Astrocyte (in vitro differentiated cells and primary cell): ENCODE data around the gene C3orf52. TPM values are rescaled to one million over a fixed set of nuclear protein-coding genes. Genes with fewer than 3 reads are reported as not detected.

ENCODE experiments used
- DNase-seq: peaks from one replicate; pipeline ENCODE4 v3.0.0-alpha.2; 2010; ENCODE audit warnings: low read depth
- FAIRE-seq: peaks from 2 replicates; lab custom pipeline; 2011; peaks lifted over from hg19 to GRCh38; lab: Jason Lieb, UNC
- H2AFZ ChIP-seq: 2 replicates; pipeline ENCODE4 v1.6.0; 2012; ENCODE audit warnings: low read depth, low read length, inconsistent platforms
- H3K27ac ChIP-seq: 2 replicates; pipeline ENCODE4 v1.5.1; 2011; ENCODE audit warnings: low read depth, low read length, inconsistent platforms
- H3K27me3 ChIP-seq: 2 replicates; pipeline ENCODE4 v1.6.0; 2011; ENCODE audit warnings: low read length, inconsistent platforms; ENCODE audit not compliant: insufficient read depth
- H3K36me3 ChIP-seq: 2 replicates; pipeline ENCODE4 v1.5.1; 2011; ENCODE audit warnings: low read length, inconsistent platforms; ENCODE audit not compliant: insufficient read depth
- H3K4me1 ChIP-seq: 2 replicates; pipeline ENCODE4 v1.5.1; 2011; ENCODE audit warnings: low read length, inconsistent platforms; ENCODE audit not compliant: insufficient read depth
- H3K4me2 ChIP-seq: 2 replicates; pipeline ENCODE4 v1.6.0; 2012; ENCODE audit warnings: low read length, inconsistent platforms
- H3K4me3 ChIP-seq: 2 replicates; pipeline ENCODE4 v1.5.1; 2011; ENCODE audit warnings: low read depth, mild to moderate bottlenecking, low read length, inconsistent platforms; ENCODE audit not compliant: insufficient read depth
- H3K79me2 ChIP-seq: 2 replicates; pipeline ENCODE4 v1.6.0; 2012; ENCODE audit warnings: mild to moderate bottlenecking, low read length, inconsistent platforms; ENCODE audit not compliant: insufficient read depth
- H3K9ac ChIP-seq: 2 replicates; pipeline ENCODE4 v1.6.0; 2012; ENCODE audit warnings: mild to moderate bottlenecking, low read length, inconsistent platforms
- H3K9me3 ChIP-seq: 2 replicates; pipeline ENCODE4 v1.5.1; 2012; ENCODE audit warnings: low read depth, mild to moderate bottlenecking, low read length, inconsistent platforms; ENCODE audit not compliant: insufficient read depth
- H4K20me1 ChIP-seq: 2 replicates; pipeline ENCODE4 v1.6.0; 2012; ENCODE audit warnings: low read length, inconsistent platforms; ENCODE audit not compliant: insufficient read depth
- H3K27ac Mint-ChIP-seq: one replicate; pipeline ENCODE4 v1.8.0; 2021; ENCODE audit warnings: mild to moderate bottlenecking, mixed read lengths; ENCODE audit not compliant: unreplicated experiment
- H3K27me3 Mint-ChIP-seq: one replicate; pipeline ENCODE4 v1.8.0; 2021; ENCODE audit warnings: low read depth, mixed read lengths; ENCODE audit not compliant: unreplicated experiment
- H3K36me3 Mint-ChIP-seq: one replicate; pipeline ENCODE4 v1.8.0; 2021; ENCODE audit warnings: low read depth, mixed read lengths; ENCODE audit not compliant: unreplicated experiment
- H3K4me1 Mint-ChIP-seq: one replicate; pipeline ENCODE4 v1.8.0; 2021; ENCODE audit warnings: low read depth, mixed read lengths; ENCODE audit not compliant: unreplicated experiment
- H3K4me3 Mint-ChIP-seq: one replicate; pipeline ENCODE4 v1.8.0; 2021; ENCODE audit warnings: mild to moderate bottlenecking, moderate library complexity, mixed read lengths; ENCODE audit not compliant: unreplicated experiment
- H3K9me3 Mint-ChIP-seq: one replicate; pipeline ENCODE4 v1.8.0; 2021; ENCODE audit warnings: mild to moderate bottlenecking, mixed read lengths; ENCODE audit not compliant: unreplicated experiment
- CTCF ChIP-seq: IDR thresholded peaks from 2 replicates; pipeline ENCODE4 v1.5.1; 2011; ENCODE audit warnings: low read depth, mild to moderate bottlenecking, inconsistent platforms, low read length, moderate library complexity; ENCODE audit not compliant: insufficient read depth
- EZH2 ChIP-seq: IDR thresholded peaks from 2 replicates; pipeline ENCODE4 v1.6.1; 2012; ENCODE audit warnings: mild to moderate bottlenecking, low read length, inconsistent platforms; ENCODE audit not compliant: insufficient read depth
- total RNA-seq: library from RNA; stranded (reverse); gene quantifications from 2 replicates; pipeline ENCODE4 v1.2.1, GENCODE V29; 2021

Gene C3orf52
- total RNA-seq, 1 donor from 2014 or later, result 21.9 TPM

GRCh38 chr3:112117415-112117814 is 31.2 kb downstream of the C3orf52 start:
- H3K27me3 ChIP-seq, result no peaks in the 10 kb centered on the region
- peaks cover 24% of the 10 kb centered on the region for H3K36me3 ChIP-seq
- H3K4me2 ChIP-seq, result no peak overlapping the region
- DNase-seq, result no peak
- no peaks in the 10 kb centered on the region for H4K20me1 ChIP-seq
- H3K27ac ChIP-seq, result no peak overlapping the region
- Mint-ChIP-seq H3K27me3 (no peaks in the 10 kb centered on the region), H3K4me1 (peaks cover 4% of the 10 kb centered on the region), H3K4me3 (no peak overlapping the region), H3K9me3 (no peaks in the 10 kb centered on the region), H3K36me3 (peaks cover 34% of the 10 kb centered on the region), H3K27ac (no peak overlapping the region)
- H3K4me3 ChIP-seq, result no peak overlapping the region
- no peak overlapping the region for H3K9ac ChIP-seq
- no peak for TF ChIP-seq CTCF
- no peak for TF ChIP-seq EZH2
- H3K79me2 ChIP-seq, result no peaks in the 10 kb centered on the region
- no peaks in the 10 kb centered on the region for H3K4me1 ChIP-seq
- H3K9me3 ChIP-seq, result no peaks in the 10 kb centered on the region
- no peak for FAIRE-seq
- no peak overlapping the region for H2AFZ ChIP-seq

- peaks cover 4% of the 10 kb centered on the region for H3K4me1 Mint-ChIP-seq
- FAIRE-seq (no peak), DNase-seq (no peak)
- no peak for TF ChIP-seq CTCF
- TF ChIP-seq EZH2, result no peak
- no peak overlapping the region for H3K4me2 ChIP-seq
- peaks cover 33% of the 10 kb centered on the region for H3K36me3 Mint-ChIP-seq
- H3K9me3 ChIP-seq, result no peaks in the 10 kb centered on the region
- no peak overlapping the region for H3K27ac Mint-ChIP-seq
- H2AFZ ChIP-seq, result no peak overlapping the region
- H3K27me3 Mint-ChIP-seq, result no peaks in the 10 kb centered on the region
- no peak overlapping the region for H3K4me3 Mint-ChIP-seq
- peaks cover 24% of the 10 kb centered on the region for H3K36me3 ChIP-seq
- H4K20me1 ChIP-seq, result no peaks in the 10 kb centered on the region
- H3K27me3 ChIP-seq, result no peaks in the 10 kb centered on the region
- H3K4me1 ChIP-seq, result no peaks in the 10 kb centered on the region
- H3K9ac ChIP-seq, result no peak overlapping the region
- H3K4me3 ChIP-seq, result no peak overlapping the region
- H3K9me3 Mint-ChIP-seq, result no peaks in the 10 kb centered on the region
- H3K79me2 ChIP-seq, result no peaks in the 10 kb centered on the region
- H3K27ac ChIP-seq, result no peak overlapping the region
These were observed 31.8 kb downstream of the C3orf52 start for GRCh38 chr3:112117841-112118571.
